ENCODE results near the gene TSHZ2.
"Not testable (repeated sequence)": the region's sequence is repeated elsewhere in the genome, so short reads cannot be mapped to it uniquely, and the experiment has no call there.

The TSHZ2 gene

DNA sequence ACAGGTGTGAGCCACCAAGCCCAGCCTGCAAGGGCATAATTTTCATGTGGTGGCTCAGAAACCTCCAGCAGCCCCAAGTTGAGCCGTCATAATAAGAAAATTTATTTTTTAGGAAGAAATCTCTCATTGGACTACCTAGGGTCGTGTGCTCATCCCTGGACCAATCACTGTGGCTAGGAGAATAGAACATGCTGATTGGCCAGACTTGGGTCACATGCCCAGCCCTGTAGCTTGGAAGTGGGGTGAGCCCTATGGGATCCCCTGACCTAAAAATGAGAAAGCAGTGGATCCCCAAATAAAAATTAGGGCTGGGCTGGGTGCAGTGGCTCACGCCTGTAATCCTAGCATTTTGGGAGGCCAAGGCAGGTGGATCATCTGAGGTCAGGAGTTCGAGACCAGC lies 466.2 kb downstream of the TSHZ2 start:
- no peak for DNase-seq

DNA sequence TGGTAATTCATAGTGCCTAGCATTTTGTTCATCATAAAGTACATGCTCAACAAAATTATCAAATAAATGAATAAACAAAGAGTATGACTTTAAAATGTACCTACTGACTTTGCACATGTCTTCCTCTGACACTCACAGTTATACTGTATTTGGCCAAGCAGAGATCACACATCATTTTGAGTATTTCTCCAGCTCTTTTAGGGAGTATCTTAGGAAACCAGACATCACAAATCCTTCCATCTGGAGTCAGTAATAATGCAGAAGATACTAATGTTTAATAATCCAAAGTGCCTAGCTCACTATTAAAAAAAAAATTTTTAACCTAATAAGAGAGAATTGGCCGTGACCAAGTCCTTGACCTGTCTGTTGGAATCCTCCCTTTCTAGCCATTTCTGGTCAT lies 466.9 kb downstream of the TSHZ2 start:
- DNase-seq, result no peak

DNA sequence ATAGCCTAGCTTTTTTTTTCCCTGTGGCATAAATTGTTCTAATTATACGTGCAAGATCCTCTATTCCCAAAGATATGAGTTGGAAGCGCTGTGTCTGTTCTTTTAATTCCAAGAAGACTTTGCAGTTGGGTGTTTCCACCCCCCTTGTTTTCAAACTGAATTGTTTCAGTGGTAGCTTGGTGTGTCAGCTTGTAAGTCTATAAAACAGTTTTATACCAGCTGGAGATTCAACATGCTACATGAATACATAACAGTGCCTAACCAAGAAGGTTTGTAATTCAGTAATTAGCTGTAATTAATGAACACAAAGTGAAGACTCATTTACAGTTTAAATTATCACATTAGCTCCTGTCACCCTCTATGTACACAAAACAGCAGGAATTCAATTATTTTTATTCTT lies 467.5 kb downstream of the TSHZ2 start:
- no peak for DNase-seq

DNA sequence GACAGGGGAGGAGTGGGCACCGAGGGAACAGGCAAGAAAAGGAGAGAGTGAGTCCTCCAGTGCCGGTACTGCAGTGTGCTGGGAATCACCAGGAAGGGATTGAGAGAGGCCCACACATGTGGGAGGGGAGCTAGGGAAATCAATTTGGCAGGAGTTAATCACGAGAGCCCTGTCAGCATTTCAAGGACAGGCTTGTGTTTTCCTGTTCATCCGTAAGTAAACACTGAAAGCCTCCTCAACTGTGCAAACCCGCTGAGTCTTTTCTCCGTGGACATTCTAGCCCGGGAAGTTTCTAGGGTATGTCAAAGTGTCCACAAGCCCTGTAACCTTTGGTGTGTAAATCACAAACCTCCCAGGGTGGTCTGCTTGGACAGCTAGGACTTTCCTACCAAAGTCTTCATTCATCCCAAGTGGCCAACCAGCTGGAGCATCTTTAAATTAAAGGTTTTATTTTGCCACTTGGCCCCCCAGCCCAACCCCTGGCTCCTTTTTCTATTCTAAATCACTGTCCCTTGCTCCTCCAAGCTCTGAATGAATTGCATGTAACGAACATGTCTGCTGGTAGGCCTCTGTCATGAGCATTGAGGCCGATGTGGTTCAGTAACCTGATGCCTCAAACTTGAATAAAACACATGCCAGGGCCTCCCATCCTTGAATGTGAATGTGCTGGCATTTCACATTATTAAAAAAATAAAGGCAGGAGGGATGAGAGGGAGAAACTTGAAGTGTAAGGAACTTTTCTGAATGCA lies 472.4 kb downstream of the TSHZ2 start:
- DNase-seq, result no peak

DNA sequence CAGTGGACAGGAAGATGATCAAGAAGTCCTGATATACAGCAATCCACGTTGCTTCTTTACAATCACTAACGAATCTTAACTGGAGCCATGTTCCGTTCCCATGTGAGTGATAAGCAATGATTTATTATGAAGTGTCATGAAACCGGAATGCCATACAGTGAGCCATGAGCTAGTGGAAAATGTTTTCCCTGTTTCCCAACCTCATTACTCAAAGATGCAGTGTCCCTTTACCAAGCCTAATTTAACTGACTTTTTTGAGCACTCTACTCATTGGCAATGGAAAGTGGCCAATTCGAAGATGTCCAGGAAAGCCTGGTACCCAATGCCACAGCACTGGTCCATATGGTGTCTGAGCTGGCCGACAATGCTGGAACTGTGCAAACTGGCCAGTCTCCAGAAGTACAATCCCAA lies 473.2 kb downstream of the TSHZ2 start:
- peak; percentile 44 for DNase-seq

DNA sequence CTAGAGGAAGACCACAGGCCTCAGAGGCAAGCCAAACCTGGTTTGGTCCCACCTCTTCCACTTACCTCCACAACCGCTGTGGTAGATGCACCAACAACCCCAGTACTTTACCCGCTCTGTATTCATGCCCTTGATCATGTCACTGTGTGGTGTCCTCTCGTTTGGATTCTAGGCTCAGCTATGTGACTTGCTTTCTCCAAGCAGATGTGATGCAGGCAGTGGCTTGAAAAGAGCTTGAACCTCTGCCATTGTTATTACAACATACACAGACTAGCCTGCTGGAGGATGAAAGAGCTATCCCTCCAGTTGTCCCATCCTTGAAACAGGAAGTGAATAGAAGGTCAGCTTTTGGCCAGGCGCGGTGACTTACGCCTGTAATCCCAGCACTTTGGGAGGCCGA lies 473.8 kb downstream of the TSHZ2 start:
- DNase-seq, result no peak

DNA sequence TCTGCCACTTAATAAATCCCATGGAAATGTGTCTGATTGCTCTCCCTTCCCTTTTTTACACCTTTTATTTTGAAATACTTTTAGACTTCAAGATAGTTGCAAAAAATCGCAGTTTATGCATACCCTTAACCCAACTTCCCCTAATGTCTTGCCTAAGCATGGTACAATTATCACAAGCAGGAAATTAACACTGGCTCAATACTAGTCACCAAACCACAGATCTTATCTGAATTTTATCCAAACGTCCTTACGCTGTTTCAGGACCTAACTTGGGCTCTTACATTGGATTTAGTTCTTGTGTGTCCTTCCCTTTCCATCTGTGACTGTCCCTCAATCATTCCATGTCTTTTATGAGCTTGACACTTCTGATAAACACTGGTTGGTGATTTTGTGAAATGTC lies 475.2 kb downstream of the TSHZ2 start:
- no peak for DNase-seq

DNA sequence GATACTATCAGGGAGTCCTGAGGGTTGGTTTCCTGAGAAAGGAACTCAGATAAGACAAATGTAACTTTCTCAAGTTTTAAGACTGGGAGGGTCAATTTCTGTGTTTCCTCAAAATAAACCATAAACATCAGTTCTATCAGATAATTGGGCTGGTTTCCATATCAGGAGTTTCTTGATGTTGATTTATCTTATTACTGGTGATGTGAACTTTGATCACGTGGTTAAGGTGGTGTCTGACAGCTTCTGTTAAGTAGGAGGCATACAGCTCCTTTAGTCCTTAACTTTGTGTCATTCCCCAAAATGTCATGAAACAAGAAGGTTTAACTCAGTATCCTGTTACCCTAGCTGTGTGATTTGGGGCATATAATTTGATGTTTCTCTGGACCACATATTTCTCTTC lies 476.3 kb downstream of the TSHZ2 start:
- DNase-seq, result no peak

DNA sequence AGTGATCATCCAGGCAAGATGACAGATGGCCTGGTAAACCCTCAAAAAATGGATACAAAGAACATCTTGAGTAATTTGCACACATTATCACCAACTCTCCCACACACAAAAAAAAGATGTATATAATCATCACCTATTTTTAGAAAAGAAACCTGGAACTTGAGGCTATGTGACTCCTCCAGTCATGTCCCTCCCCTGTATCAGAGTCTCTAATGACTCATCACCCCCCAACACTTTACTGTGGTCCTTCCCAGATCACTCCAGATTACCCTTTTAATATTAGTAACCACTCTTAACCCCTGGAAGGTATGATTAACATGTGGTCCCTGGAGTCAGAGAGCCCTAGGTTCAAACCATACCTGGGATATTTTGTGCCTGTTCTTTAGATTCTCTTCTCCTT lies 476.7 kb downstream of the TSHZ2 start:
- DNase-seq, result no peak

DNA sequence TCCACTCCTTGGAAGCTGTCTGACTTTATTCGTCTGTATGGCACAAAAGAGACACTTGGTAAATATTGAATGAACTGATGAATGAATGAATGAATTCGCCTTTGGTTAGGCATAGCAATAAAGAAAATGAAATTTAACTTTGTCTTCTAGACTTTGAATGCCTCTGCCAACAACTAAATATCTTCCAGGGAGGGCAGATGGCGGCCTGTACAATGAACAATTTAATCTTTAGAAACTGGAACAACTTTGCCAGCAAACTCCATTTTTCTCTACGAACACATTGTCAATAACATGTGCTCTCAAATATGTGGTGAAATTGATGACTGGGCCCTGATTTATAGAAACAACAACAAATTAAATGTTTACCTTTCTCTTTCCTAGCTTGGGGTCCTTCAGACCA lies 480.9 kb downstream of the TSHZ2 start:
- DNase-seq, result no peak

DNA sequence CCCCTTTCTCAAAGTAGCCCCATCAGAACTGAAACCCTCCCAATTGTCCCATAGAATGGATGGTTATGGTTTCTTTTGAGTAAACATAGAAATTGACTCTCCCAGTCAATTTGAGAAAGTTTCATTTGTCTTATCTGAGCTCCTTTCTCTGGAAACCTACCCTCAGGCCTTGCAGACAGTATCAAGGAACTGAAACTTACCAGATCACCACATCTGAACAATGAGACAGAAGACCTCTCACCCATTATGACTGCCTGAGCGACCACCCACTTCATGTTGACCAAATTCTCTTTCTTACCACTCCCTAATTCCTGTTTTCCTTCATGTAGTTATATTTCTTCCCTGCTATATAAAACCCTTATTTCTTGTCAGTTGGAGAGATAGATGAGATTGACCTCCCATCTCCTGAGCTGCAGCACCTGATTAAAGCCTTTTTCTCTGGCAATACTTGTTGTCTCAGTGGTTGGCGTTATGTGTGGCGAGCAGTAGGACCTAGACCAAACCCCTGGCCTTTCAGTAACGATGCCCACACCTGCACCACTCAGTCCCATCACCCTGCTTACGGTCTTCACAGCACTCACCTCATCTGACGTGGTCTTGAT lies 482.6 kb downstream of the TSHZ2 start:
- DNase-seq, result no peak

DNA sequence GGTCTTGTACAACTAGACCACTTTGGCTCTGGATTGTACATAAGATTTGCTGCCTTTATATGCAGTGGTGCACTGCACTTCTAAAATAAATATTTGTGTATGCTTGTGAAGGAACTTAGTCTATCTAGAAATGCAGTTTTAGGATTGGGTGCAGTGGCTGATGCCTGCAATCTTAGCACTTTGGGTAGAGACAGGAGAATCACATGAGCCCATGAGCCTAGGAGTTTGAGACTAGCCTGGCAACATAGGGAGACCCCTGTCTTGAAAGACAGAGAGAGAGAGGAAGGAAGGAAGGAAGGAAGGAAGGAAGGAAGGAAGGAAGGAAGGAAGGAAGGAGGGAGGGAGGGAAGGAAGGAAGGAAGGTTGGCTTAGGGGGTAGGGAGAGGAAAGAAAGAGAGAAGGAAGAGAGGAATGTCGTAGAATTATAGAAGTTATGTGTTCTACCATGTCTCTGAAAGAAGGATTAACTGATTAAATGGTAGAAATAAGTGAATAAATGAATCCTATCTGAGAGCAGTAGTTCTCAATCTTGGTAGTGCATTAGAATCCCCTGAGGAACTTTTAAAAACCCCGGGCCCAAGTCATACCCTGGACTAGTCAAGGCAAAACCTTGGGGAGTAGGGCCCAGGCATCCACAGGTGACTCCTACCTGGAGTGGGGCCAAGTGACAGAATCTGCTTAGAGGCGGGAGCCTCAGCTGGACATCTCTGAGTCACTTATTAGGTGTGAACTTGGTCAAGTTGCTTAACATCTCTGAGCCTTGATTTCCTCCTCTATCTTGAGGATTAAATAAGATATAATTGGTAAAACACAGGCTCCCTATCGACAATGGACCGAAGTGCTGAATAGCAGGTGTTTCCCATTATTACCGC lies 491.2 kb downstream of the TSHZ2 start:
- no peak for DNase-seq

DNA sequence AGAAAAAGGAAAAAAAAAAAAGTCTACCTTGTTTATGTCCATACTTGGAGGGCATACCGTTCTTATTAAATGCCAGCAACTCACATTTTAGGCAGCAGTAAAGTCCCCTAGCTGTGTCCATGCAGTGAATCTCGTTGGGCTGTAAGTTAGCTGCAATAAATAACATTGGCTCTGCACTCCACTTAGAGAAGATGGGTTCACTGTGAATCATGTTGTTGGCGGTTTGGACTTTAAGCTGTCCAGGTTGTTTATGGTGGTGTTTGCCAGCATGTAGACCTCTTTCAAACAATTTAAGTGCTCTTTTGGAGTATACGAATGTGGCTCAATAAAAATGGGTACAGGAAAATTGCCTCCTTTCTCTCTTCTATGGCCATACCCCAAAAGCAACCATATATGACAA lies 494.1 kb downstream of the TSHZ2 start:
- no peak for DNase-seq

DNA sequence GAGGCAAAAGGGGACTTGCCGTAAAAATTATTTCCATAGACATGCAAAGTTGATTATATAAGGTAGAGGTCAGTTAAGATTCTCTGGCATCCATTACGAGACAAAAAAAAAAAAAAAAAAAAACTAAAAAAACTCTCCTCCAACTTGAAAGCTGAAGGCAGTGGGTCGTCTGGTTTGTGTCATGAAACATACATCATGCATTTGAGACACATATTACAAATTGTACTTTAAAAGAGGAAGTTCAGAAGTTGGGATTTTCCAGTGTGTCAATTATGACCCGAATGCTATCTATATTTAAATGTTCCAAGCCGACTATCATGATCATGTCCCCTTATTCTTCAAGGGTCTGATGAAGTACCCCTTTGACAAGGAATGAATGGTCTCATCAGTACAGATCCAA lies 496.4 kb downstream of the TSHZ2 start:
- no peak for DNase-seq

DNA sequence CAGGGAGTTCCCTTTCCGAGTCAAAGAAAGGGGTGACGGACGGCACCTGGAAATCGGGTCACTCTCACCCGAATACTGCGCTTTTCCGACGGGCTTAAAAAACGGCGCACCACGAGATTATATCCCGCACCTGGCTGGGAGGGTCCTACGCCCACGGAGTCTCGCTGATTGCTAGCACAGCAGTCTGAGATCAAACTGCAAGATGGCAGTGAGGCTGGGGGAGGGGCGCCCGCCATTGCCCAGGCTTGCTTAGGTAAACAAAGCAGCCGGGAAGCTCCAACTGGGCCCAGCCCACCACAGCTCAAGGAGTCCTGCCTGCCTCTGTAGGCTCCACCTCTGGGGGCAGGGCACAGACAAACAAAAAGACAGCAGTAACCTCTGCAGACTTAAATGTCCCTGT lies 500.7 kb downstream of the TSHZ2 start:
- not testable (repeated sequence) for DNase-seq

DNA sequence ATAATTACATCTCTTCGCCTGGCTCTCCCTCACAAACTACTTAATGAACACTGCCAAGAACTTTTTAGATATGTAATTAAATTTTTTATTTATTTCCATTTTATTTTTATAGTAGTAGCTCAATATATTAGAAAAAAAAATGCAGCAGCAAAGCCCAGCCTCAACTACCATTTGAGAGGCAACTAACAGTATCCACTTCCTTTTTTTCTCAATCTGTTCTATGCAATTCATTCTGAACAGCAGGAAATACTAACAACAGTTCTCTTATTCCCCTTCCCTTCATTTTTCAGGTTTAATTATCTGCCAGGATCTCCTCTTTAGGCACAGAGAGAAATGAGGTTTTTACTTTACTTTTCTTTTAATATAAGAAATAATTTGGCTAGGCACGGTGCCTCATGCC lies 508.8 kb downstream of the TSHZ2 start:
- DNase-seq, result no peak

DNA sequence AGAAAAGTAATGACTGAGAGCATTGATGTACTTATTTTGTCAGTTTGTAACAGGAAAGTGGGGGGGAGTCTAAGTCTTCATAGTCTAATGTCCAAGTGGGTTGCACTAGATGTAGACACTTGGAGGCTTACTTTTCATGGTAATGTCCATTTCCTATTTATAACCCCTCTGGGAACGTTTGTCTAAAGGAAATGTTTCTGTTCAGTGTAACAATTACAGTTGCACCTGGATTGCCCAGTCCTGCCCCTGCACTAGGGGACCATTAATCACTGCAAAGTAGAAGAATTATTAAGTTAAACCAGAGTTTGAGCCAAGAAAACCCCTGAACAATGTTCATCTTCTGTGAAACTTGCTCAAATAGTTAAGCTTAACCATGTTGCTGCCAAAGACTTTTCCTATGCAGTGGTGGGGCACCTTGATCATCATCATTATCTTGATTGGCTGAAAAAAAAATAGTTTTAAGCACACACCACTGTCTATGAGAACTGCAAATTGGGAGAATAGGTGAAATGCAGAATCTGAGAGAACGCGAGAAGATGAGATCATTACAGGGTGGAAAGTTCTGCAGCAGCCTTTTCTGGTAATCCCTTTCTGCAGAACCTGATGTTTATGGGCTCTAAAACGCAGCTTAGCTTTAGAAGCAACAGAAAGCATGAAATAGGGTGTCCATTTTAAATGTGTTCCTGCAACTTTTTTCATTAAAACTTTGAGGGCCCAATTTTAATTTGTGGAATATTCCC lies 515.5 kb downstream of the TSHZ2 start:
- no peak for DNase-seq

DNA sequence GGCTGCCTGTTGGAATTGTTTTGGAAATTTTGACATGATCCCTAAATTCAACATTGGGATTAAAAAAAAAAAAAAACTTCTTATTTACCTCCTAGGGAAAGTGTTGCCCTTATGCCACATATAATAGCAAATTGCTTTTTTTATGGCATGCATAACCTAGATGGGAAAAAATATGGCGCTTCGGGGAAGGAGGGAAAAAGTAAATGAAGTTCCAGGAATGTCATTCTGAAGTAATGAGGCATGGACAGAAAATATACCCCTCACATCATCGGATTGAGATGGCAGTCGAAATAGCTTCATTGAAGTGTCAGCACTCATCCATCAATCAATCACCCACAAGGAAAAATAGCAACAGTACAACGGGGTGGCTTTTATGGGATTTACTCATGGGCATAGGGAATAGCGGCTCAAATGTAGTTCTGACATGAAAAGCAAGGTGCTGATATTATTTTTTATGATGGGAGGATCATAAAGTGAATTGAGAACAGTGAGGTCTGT lies 516.7 kb downstream of the TSHZ2 start:
- DNase-seq, result no peak

DNA sequence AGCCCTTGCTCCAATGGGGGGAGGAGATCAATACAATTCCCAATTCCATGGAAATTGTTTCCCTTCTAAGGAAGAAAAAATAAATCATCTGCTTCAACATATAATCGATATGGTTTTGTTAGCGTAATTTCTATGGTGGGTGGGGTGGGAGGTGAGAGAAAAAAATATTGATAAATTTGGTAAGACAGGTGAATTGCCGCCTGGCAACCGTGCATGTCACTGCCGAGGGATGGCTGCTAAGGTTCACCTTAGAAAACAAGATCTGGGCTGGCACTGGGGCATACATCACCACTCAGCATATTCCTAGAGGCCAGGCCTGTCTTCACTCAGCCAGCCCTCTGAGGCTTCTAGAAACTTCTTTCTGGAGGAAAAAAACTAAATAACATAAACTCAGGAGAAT lies 517.4 kb downstream of the TSHZ2 start:
- no peak for DNase-seq

DNA sequence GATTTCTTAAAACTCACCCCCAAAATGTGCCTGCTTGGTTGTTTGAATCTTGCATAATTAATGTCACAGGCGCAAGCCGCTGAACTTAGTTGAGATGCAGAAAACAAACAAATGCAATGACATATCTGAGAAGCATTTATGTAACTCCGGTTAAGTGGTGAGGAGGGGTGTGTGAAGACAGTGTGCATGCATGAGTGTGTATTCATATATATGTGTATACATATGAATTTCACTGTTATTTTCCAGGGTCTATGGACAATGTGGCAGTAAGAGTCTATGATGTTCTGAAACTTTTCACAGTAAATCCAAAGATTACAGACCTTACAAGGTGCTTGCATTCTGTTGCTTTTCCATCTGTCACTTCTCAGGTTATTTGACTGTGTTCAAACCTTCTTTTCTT lies 518.5 kb downstream of the TSHZ2 start:
- no peak for DNase-seq

DNA sequence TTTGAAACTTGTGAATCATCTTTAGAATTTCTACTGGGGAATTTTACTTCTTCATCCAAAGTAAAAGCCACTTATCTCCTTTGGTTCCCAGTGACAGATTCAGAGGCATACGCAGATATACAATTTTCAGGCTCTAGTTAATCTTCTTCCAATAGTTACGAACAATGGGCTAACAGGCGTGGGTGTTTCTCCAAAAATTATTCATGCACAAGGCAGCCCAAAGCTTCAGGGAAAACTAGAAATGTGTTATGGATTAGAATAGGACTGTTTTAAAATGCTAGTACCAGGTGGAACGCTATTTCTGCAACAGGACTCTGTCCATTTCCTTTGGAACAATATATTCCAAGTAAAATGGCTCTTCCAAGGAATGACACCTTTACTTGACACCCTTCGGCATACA lies 519.3 kb downstream of the TSHZ2 start:
- DNase-seq, result no peak

DNA sequence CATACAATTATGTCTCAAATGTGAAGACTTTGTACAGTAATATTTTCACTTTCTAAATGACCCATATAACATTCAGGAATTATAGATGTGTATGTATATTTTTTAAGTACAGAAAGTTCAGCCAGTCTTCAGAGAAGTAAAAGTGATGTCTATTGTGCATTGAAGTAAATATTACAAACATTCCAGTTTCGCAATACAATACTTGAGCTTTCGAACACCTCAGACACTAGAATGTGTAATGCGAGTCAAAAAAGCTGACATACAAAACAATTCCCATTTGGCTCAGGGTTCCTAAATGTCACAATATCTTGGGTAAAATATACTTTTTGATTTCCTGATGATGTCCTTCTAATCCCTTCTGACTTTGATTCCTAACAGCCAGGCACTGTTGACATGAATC lies 520.1 kb downstream of the TSHZ2 start:
- peak; percentile 37 for DNase-seq

DNA sequence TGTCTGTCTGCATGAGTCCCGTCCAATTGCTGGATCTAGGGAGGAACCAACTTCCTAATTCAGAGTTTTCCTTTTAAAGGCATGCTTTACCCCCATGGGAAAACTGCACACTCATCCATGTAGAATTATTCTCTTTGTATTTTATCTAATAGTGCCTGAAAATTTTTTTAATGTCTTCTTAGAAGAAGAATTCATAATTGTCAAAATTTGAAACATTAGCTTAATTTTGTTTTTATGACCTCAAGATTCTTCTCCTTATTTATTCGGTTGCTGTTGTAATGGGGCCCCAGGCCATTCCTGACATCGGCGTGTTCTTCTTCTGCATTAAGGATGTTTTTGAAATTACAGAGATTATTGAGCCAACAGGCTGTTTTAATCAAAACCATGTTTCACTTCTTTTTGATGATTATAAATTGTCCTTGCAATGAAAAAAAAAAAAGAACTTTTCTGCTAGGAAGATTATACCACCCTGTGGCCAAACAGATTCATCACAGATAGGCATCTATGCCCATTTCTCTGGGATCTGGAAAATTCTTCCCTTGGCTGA lies 521.2 kb downstream of the TSHZ2 start:
- peak; percentile 74 for DNase-seq
